ENCODE measurements around the gene TTK.

The TTK gene

DNA sequence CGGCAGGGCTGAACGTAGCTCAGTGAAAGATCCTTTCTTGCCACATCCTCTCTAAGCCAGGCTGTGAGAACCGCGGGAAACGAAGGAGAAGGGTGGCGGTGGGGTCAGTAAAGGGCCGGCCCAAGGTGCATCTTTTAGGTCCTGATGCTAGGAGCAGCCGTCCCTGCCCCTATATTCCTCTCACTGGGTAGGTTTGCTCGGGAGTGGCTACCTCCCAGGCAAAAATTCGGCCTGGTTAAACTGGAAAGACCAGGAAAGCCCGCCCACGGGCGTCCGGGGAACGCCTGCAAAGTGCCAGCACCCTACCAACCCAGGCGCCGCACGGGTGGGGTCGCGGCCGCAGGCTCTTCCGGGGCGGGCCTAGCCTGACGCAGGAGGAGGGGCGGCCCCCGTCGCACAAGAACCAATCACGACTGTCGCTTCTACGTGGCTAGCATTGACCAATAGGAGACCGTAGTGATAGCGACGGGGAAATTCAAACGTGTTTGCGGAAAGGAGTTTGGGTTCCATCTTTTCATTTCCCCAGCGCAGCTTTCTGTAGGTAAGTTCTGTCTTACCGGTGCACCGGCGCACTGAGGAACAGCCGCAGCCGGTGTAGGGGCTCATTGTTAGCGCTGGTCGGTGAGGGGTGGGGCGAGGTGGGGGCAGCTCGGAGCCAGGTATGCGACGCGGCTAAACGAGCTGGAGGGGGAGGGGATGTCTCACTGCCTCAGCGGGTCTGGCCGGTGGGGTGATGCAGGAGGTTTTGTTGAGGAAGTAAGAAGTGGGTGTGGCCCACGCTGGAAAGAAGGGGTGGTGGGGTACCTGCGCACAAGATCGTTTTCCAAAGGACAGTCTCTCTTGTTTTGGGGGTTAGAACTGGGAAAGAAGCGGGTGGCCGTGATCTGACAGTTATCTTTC, at the start of gene TTK:
Gene TTK, plus strand, starts transcription at position 477 of the 900 bp plus-strand sequence. CDS start 1,195 bp downstream, outside the sequence.
- peak; percentile 87 for DNase-seq

DNA sequence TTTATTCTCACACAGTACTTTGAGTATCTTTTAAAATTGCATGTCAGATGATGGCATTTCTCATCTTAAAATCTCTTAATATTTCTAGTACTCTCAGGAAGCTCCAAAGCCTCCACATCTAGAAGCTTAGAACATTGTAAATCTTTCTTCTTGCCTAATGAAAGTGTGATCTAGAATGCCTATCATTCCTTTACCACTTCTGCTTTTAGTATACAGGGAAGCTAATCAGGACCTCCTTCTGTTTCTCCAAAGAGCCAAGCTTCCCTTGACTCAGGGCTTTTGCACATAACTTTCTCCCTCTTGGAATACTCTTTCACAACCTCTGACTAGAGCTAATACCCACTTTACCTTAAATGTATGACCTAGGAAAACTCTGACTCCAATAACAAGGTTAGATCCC, 49.6 kb upstream of the TTK start:
- no peak for DNase-seq

DNA sequence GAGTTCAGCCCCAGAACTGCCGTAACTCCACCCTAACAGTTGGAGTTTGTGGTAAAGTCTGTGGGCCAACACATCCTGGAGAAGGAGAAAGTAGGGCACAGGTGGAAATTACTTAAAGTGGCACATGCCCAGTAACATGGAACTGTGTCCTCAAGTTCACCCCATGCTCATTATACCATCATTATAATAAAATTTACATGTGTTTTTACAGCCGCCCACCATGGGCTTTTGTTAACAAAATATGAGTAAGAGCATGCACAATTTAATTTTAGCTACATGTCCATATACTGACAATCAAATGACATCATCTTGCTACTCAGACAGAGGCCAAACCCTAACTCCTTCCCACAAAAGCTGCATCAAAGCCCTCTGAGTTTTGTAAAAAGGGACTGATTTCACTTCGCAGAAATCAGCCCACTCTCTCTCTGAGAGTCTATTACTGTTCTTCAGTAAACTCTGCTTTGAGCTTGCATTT, 39.8 kb upstream of the TTK start:
- DNase-seq = no peak

DNA sequence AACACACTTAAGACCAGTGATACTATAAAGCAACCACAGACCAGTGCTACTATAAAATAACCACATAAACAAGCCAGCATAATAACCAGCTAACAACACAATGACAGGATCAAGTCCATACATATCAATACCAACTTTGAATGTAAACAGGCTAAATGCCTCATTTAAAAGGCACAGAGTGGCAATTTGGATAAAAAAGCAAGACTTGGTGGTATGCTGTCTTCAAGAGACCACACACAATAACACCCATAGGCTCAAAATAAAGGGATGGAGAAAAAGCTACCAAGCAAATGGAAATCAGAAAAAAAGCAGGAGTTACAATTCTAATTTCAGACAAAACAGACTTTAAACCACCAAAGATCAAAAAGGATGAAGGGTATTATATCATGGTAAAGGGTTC, 37.3 kb upstream of the TTK start:
- no peak for DNase-seq

DNA sequence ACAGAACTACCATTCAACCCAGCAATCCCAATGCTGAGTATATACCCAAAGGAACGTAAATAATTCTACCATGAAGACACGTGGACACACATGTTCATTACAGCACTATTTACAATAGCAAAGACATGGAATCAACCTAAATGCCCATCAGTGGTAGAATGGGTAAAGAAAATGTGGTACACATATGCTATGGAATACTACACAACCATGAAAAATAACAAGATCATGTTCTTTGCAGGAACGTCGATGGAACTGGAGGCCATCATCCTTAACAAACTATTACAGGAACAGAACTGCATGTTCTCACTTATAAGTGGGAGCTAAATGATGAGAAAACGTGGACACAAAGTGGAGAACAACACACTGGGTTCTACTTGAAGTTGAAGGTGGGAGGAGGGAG, 34.7 kb upstream of the TTK start:
- no peak for DNase-seq

DNA sequence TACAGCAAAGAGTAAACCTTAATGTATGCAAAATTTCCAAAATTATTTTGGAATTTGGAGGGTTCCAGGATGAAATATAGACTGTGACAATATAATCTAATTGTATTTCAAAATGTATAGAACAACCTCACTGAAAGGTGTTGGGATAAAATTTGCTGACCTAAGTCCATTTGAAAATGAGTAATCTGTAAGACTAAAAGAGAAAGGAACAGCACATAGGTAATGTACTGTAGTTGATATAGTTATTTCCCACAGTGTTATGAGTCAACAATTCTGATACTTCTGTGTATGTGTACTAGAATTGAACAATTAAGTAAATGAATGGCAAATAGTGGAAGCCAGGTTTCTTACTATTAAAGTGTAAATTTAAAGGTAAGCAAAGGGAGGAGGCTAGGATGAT, 33.3 kb upstream of the TTK start:
- DNase-seq = no peak

DNA sequence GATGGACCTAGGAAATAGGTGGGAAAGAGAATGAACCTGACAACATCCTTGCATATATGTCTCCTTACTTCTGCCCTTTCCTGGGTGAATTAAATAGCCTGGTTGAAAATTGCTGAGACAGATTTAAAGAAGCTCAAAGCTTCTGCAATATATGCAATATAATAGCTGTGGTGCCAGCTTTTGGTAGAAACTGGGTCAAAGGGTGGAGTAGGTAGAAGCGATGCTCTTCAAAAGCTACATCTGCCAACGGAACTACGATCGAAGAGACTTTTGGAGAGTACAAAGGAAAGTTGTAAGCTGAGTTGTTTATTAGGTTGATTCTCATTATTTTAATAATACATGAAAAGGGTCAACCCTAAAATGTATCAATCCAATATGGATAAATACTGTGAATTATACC, 22.8 kb upstream of the TTK start:
- no peak for DNase-seq

DNA sequence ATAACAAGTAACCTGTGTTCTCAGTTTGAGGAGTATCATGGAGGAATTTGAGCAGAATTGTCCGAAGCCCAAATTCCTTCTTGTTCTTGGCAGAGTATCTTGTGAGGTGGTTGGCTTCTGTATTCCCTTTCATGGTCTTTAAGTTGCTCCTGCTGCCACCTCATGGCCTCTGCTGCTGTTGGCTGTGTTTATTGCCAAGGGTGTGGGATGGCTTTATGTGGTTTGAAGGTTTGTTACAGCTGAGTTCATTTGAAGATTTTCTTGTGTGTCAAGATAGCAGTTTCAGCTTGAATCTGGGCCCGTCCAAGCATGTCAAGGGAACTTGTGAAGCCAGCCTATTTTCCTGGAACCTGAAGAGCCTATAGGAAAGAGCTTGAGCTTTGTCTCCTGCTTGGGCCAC, 20.2 kb upstream of the TTK start:
- DNase-seq = no peak

DNA sequence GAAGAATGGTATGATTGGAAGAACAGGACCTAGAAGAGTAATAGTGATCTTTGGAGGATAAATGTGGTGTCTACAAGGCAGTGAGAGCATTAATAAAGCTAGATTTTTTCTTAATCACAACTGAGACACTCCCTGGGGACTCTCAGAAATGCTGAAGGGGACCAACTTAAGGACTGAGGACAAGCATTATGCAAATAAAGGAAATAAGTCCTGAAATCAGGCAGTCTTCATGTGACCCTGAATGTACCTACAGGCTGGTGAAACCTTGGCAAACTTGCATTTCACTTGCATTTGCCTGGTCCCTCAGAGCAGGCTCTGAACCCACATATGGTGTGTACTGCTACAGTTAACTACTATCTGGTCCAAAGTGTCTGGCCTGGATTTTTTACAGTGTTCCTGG, 19.3 kb upstream of the TTK start:
- DNase-seq = no peak

DNA sequence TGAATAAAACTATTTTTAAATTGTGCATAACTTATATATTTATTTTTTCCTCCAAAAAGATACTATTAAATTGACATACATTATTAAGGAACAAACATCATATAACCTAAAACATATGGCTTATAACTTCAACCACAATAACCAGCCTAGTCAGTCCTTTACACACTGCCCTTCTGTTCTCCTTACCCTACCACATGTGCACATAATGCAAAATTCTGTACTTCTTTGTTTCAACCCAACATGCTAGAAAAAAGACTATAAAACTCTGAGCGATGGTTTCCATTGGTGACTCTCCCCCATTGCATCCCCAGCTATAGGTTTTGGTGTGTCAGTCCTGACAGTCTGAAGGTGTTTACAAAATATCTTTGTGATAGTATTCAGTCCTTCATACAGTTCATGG, 14.8 kb upstream of the TTK start:
- no peak for DNase-seq

DNA sequence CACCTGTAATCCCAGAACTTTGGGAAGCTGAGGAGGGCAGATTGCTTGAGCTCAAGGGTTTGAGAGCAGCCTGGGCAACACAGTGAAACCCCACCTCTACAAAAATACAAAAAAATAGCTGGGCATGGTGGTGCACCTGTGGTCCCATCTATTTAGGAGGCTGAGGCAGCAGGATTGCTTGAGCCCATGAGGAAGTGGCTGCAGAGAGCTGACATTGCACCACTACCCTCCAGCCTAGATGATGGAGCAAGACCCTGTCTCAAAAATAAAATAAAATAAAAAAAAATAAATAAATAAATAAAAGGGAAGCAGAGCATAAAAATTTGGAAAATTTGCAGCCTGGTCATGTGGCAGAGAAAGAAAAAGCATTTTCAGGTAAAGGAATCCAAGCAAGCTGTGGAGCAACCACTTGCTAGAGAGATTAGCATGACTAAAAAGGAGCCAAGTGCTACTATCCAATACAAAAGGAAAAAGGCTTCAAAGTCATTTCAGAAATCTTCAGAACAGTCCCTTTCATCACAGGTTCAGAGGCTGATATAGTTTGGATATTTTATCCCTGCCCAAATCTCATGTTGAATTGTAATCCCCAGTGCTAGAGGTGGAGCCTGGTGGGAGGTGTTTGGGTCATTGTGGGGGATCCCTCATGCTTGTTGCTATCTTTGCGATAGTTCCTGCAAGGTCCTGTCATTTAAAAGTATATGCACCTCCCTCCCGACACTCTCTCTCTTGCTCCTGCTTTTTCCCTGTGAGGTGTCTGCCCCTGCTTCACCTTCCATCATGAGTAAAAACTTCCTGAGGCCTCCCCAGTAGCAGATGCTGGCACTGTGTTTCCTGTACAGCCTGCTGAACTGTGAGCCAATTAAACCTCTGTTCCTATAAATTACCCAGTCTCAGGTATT, 11.2 kb upstream of the TTK start:
- DNase-seq = no peak

DNA sequence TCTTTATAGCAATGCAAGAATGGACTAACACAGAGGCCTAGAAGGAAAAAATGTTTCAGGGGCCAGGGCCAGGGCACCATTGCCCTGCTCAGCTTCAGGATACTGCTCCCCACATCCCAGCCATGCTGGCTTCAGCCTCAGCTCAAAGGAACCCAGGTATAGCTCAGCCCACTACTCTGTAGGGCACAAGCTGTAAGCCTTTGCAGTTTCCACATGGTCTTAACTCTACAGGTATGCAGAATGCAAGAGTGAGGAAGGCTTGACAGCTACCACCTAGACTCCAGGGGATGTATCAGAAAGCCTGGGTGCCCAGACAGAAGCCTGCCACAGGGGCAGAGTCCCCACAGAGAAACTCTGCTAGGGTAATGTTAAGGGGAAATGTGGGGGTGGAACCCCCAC, 10.5 kb upstream of the TTK start:
- DNase-seq = no peak

DNA sequence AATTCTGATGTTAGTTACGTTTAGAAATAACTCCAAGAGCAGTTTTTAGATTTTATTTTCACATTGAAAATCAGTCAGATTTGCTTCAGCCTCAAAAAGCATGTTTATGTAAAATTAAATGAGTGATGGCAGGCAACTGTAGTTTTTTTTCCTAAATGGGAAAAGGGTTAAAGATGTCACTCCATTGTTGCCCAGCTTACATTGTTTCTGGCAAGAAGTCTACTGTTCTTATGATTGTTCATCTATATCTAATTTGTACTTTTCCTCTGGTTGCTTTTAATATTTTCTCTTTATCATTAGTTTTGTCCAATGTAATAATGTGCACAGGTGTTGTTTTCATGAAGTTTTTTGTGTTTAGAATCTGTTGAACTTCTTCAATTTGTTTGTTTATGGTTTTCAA, 6.7 kb upstream of the TTK start:
- DNase-seq = no peak

DNA sequence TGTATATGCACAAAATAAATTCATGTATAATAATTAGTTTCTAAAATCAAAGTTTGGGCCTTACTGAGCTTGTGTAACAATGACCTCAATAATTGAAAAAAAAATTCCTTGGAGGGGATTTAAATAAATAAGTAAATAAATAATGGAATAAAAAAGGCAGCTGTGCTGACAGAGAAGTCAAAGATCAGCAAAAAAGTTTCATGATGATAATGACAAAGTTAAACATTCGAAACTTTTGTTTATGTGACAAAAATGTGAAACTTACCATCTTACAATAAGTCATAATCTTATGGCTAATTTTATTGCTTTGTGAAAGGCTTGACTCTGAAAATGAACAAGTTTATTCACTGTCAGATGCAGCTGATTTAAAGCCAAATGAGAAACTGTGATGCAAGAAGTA, 3.1 kb upstream of the TTK start:
- no peak for DNase-seq

DNA sequence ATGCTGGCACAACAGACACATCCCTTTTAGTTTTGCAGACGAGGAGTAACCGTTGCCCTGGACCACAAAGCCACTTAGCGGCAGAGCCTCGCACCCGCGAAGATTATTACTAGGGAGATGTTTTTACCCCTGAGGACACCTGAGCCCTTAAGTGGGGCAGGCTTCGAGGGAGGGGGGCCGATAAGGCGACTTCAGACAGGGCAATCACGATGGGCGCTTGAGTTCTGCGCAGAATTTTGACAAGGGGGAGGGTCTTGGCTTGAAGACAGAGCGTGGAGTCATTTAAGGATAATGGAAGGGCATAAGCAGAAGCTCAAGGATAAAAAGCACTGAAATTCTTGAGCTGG, 650 bp upstream of the TTK start:
- DNase-seq = no peak

DNA sequence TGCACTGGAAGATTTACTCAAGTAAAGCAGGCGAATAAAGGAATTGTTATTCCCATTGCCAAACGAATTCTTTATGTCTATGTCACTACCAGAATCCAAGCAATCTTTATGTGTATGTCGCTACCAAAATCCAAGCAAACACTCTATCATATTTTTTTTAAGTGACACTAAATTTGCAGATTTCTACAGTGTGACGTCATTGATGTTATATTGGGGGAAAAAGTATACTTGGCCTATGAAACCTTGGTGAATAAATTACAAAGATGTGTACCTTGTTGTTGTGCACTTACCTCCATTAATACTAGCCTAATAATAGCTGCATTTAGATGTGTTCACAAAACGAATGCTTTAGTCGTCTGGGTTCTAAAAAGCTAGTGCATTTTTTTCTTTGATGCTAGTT, 957 bp downstream of the TTK start:
- no peak for DNase-seq

DNA sequence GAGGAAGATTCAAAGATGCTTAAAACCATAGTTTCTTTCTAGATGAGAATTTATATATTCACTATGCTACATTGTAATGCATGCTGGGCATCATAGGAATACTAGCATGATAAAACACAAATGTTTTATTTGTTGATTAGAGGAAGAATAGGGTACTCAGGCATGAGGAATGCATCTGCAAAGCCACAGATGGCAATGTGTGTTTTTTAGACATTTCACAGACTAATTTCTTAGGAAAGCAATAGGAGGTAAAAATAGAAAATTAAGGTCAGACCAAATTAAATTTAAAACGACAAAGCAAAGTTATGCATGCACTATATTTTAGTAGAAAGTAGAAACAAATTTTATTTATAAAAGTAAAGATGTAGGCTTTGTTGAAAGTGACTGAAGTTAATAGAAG, 2.1 kb downstream of the TTK start:
- DNase-seq = no peak

DNA sequence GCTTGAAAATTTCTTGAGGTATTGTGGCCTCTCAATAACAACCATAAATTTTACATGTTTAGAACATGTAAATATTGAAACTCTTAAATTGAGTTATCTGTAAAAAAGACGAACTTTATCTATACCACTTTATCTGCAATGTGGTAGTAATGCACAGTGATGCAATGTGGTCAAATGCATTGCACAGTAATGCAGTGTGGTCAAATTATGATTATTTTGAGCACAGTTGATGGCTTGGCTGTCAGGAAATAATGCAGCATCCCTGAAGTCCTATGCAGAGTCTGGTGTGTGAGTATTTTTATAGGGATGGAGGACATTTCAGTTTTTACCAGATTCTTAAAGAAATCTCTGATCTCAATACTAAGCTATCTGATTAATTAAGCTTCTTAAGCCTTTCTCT, 5.1 kb downstream of the TTK start:
- DNase-seq = no peak

DNA sequence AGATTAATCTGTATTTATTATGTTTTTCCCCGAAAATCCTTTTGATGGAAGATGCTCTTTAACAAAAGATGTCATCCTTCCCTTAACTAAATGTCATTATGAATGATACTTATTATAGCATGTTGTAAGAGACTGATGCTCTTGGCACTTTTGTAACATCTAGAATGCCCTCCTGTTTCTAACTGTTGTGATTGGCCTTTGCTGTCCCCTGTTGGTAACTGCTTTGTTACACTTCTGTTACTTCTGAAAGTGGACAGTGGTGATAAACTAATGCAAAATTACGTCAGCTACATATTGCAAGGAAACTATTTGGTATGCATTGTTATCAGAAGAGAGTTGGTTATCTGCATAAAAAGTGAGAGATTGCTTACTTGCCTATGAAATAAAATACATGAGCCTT, 5.8 kb downstream of the TTK start:
- DNase-seq = no peak

DNA sequence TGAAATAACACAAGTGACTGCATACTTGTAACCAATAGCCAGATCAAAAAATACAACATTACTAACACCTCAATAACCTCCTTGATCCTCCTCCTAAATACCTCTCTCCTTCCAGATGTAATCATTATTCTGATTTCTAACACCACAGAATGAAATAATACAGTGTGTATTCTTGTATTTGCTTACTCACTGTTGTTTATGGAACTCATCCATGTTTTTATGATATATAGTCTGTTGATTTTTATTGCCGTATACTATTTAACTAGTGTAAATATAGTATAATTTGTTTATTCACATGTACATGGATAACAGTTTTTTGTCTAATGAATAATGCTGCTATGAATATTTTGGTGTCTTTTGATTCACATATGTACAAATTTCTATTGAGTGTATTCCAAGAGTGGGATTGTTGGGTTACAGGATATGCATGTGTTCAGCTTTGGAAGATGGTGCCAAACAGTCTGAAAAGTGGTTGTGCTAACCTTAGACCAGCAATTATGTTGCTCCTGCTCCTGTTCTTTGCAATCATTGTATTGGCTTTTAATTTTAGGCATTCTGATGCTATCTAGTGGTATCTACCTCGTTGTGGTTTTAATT, 11.5 kb downstream of the TTK start:
- DNase-seq = no peak

DNA sequence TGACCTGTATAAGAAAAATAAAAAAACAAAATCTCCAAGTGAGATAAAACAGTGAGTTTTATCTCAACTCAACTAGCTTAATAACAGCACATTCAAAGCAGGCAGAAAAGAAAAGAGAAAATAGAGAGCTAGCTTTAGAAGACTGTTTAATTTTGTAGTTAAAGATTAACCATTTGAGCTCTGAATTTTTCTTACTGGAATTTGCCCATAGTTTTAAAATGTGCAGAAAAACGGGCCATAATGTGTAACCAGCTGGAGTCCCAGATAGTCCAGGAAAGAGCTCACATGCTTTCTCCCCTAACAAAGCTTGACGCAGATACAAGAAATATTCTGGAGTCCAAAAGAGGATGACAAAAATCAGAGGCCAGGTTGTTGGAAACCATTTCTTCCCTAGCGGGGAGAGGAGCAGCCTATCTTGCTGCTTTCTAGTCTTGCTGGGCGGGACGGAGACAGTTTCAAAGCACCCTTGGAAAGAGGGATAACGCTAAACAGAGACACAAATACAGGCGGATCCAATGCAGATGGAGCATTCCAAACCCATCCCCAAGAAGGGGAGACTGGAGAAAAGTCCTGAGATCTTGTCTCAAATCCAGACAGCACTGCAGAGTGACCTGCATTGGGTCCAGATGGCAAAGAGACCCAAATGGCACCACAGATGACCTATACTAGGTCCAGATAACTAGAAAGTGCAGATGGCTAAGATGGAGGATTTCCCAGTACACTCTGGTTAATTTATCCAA, 16.1 kb downstream of the TTK start:
- no peak for DNase-seq

DNA sequence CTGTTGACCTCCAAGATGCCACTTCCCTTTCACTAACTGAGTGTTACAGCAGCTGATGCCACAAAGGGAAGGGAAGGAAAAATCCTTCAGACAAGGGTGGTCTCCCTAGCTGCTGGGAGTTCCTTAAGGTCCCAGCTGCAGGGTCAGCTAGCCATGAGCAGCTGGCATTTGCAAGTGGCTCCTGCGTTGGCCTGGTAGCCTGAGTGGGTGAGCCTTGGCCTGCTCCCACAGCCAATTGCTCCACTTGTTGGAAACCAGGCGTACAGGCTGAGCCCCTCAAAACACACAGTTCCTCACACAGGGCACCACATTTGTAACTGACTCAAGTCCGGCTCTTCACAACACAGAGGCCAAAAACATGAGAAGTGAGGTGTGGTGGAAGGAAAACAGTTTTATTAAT, 16.7 kb downstream of the TTK start:
- DNase-seq = no peak

DNA sequence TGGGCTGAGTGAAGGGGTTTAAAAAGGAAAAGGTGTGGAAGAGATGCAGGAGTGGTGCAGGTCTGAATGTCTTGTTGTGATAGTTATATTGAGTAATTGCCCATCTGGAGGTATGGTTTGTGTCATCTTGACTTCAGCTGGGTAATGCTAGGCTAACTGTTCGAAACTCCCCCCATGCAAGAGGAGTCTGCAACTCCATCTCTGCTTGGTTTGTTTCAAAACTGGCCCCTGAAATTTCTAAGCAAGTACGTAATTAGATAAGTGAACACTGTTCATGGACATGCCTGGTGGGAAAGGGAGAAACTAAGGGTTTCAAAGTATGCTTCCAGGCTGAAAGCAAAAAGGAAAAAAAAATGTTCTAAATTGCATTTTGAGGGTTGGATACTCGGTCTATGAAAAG, 17.1 kb downstream of the TTK start:
- no peak for DNase-seq
